Measurements from ENCODE around the gene SLC16A12.

The SLC16A12 gene, protein sequence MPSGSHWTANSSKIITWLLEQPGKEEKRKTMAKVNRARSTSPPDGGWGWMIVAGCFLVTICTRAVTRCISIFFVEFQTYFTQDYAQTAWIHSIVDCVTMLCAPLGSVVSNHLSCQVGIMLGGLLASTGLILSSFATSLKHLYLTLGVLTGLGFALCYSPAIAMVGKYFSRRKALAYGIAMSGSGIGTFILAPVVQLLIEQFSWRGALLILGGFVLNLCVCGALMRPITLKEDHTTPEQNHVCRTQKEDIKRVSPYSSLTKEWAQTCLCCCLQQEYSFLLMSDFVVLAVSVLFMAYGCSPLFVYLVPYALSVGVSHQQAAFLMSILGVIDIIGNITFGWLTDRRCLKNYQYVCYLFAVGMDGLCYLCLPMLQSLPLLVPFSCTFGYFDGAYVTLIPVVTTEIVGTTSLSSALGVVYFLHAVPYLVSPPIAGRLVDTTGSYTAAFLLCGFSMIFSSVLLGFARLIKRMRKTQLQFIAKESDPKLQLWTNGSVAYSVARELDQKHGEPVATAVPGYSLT

DNA sequence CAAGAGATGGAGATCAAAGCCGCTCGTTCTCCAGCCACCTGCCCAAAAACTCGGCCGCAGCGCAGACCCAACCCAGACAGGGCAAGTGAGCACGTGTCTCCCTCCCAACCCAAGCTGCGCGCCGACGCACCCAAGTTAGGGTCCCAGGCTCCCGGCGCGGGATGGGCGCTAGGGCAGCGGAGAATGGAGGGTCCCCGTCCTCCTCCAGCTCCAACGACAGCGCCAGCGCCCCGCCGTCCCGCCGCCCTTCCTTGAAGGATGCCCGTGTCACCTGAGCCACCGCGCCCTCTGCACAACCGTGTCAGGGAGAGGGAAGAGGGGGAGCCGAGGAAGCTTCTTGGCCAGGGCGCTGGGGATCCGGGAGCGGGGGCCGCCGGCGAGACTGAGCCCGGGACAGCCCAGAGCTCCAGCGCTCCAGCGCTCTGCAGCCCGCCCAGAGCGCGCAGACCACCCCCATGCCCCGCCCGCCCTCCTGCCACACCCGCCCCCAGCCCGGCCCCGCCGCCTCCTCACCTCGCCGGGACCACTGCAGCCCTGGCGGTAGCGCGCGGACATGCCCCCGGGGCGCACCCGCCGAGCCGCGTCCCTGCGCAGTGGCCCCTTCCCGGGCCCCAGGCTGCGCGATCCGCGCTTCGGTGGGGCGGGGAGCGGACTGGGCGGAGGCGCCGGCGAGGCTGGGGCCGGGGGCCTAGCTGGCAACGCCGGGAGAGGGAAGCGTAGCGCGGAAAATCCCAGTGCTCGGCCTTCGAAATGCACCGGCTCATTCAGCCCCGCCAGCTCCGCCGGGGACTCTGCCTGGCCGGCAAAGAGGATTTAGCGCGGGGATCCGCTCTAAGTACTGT lies at the start of gene SLC16A12:
Gene SLC16A12 (minus strand): TSS at position 424 of the 842 bp plus-strand sequence. CDS start 73,016 bp downstream, outside the sequence.
- DNase-seq, result no peak

DNA sequence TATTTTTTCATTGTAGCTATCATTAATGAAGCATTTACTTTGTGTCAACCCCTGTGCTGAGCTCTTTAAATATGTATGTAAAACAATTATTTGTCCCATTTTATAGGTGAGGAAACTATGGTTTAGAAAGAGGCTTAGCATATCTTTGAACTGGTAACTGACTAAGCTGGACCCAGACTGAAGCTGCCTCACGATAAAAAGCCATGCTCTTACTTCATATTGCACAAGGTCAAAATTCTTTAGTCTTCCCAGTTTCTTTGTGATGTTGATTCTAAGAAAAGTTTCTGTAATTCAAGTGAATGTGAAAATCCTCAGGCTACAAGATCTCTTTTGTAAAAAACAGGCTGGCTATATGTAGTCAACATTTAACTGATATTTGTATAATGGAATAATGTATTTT lies 46.6 kb upstream of the SLC16A12 start:
- no peak for DNase-seq

- DNase-seq, result no peak
These were observed 44.8 kb upstream of the SLC16A12 start for GRCh38 chr10:89580243-89580642.

- no peak for DNase-seq
These were observed 41.3 kb upstream of the SLC16A12 start for GRCh38 chr10:89576696-89577095.

DNA sequence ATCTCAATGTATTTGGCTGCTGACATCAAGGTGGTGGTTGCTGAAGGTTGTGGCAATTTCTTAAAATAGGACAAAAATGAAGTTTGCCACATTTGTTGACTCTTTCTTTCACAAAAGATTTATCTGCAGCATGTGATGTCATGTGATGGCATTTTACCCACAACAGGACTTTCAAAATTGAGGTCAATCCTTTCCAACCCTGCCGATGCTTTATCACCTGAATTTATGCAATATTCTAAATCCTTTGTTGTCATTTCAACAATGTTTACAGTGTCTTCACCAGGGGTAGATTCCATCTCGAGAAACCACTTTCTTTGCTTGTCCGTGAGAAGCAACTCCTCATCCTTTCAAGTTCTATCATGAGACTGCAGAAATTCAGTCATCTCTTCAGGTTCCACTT lies 40.6 kb upstream of the SLC16A12 start:
- DNase-seq, result no peak

GRCh38 chr10:89575031-89575430 lies 39.6 kb upstream of the SLC16A12 start:
- no peak for DNase-seq

GRCh38 chr10:89574368-89574767 lies 39.0 kb upstream of the SLC16A12 start:
- DNase-seq, result no peak

GRCh38 chr10:89567576-89568245 lies 32.3 kb upstream of the SLC16A12 start:
- no peak for DNase-seq

GRCh38 chr10:89566992-89567391 lies 31.6 kb upstream of the SLC16A12 start:
- no peak for DNase-seq

DNA sequence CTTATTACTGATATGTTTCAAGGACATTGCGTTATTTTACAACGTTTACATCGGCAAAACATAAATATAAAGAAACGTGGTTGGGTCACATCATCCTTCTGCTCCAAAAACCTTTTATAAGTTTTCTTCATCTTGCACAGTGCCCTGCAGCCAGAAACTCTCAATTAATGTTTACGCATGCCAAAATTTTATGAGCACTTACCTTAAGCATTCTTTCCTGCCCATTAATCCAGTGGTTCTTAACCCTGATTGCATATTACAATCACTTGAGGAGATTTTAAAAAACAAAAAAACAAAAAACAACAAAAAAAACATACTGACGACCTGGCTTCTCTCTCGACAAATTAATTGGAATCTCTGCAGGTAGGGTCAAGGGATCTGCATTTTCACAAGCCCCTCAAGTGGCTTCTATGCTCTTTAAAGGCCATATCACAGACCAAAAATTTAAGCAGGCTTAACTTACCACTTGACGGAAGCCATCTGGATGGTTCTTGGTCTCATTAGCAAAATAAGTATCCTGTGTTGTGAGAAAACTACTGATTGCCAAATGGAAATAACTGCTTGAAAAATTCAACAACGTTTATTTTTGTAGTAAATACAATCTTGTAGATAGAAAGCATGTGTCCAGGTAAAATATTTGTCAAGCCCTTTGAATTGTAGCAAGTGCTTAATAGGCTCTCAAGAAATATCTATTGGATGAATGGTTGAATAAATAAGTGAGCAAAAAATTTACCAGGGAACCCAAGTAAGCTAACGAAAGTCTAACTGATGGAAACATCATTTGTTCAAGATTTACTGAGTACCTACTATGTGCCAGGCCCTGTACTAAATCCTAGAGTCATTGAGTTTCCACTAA lies 30.9 kb upstream of the SLC16A12 start:
- DNase-seq, result no peak

DNA sequence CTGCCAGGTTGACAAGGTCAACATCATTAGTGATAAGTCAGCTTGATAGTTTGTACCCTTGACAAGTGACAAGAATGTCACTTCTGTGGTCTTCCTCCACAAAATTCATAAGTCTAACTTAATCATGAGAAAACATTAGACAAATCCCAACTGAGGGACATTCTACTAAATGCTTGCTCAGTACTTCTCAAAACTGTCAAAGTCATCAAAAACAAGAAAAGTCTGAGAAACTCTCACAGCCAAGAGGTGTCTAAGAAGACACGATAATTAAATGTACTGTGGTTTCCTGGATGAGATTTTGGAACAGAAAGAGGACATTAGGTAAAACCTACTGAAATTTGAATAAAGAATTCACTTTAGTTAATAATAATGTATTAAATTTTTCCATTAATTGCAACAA lies 29.8 kb upstream of the SLC16A12 start:
- no peak for DNase-seq

DNA sequence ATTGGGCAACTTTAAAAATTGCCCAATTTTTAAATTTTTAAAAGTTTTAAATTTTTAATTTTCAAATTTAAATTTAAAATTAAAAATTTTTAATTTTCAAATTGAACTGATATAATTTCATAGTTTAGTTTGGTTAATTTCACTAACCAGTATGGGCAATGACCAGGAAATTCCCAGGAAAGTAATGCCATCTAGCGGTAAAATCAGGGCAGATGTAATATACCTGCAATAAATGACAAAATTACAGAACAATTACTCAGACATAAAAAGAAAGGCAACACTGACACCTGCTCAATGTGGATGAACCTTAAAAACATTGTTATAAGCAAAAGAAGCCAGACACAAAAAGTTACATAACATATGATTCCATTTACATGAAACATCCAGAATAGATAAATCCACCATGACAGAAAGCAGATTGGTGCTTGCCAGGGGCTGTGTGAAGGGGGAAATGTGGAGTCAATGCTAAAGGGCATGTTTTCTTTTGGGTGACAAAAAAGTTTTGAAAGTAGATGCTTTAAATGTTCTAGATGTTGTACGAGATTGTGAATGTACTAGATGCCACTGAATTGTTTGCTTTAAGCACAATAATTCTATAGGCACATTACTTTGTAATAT lies 28.6 kb upstream of the SLC16A12 start:
- DNase-seq, result peak in 1 of 2 donors; percentile 72

DNA sequence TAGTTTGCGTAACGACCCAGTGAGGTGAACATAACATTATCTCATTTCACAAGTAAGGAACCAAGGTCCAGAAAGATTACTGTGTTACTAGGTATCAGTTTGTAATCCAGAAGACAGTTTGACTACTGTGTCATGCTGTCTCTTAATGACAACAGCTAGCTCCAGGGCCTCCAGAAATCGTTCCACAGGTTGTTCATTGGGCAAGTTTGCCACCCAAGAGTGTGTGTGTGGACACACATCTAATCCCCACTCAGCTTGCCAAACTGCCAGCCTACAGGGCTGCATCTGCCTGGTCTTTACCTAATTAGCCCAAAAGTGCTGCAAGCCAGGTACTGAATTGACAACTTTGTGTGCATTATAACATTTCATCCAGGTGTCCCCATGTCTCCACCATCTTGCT lies 27.9 kb upstream of the SLC16A12 start:
- DNase-seq, result no peak

DNA sequence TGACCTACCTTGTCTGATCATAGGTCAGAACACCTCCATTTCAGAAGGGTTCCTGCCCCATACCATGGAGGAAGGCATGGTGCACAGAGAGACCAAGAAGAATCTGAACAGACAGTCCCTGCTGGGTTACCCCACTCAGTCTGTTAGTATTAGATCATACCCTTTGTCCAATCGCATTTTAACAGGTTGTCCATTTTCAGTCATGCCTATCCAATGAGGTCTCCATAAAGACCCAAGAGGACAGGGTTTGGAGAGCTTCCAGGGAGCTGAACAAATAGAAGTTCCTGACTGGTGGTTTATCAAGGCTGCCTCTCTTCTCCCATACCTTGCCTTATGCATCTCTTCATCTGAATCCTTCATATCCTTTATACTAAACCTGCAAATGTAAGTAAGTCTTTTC lies 21.2 kb upstream of the SLC16A12 start:
- DNase-seq, result no peak

GRCh38 chr10:89555688-89556445 lies 20.5 kb upstream of the SLC16A12 start:
- no peak for DNase-seq

GRCh38 chr10:89554433-89554832 lies 19.0 kb upstream of the SLC16A12 start:
- DNase-seq, result no peak

GRCh38 chr10:89553064-89553734 lies 17.8 kb upstream of the SLC16A12 start:
- DNase-seq, result no peak

- DNase-seq, result no peak
These were observed 16.8 kb upstream of the SLC16A12 start for GRCh38 chr10:89552213-89552612.

DNA sequence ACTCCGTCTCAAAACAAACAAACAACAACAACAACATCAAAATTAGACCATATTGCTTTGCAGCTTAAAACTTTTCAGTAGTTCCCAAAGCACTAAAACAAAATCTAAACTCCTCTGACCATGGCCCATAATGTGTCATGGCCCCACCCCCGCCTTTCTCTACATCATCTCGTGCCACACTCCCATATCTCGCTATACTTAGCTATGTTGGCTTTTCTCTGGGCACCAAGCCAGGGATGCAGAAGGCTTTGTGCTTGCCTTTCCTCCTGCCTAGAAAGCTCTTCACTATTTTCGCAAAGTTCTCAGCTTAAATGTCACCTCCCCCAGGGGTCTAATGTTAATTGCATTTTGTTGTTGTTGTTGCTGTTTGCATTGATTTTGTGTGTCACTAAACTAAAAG lies 15.1 kb upstream of the SLC16A12 start:
- DNase-seq, result no peak

- no peak for DNase-seq
These were observed 14.1 kb upstream of the SLC16A12 start for GRCh38 chr10:89549510-89549909.

Data from hippocampal formation (tissue), 2 donors.